H1 (cell line): ENCODE data around the gene RTN3. TPM values are rescaled to one million over a fixed set of nuclear protein-coding genes. Genes with fewer than 3 reads are reported as not detected.

Experiments used
- ASH2L ChIP-seq: fragments of 200-600, 300-600 bp; sonication (generic); IDR thresholded peaks from one replicate; pipeline ENCODE4 v1.7.1; 2017; ENCODE audit warnings: low read length
- FOSL1 ChIP-seq: IDR thresholded peaks from 2 replicates; pipeline ENCODE4 v1.6.1; 2011; ENCODE audit warnings: mild to moderate bottlenecking, low read depth, low read length, moderate library complexity; ENCODE audit not compliant: insufficient read depth
- HDAC2 ChIP-seq, 2 experiments: fragments of 300-600 bp in 1 of 2; sonication (generic) in 1 of 2; IDR thresholded peaks; 2 replicates each; pipeline ENCODE4 v1.6.1; 2011 to 2012; ENCODE audit warnings: low read depth in 2 of 2, low read length in 2 of 2, mild to moderate bottlenecking in 2 of 2, moderate library complexity in 2 of 2, borderline replicate concordance in 1 of 2, inconsistent platforms in 1 of 2
- RFX5 ChIP-seq: IDR thresholded peaks from 2 replicates; pipeline ENCODE4 v1.6.1; 2011; ENCODE audit warnings: low read depth, low read length, improper control_type of control experiment, borderline replicate concordance
- polyA plus RNA-seq, 7 experiments: library from polyadenylated mRNA; depleted of rRNA in 3 of 7; stranded (reverse) in 5 of 7; unstranded in 2 of 7; fragments of >200 nt in 5 of 7; fragments of 200-250 nt in 2 of 7; gene quantifications; 1 replicate in 5 of 7; 2 replicates in 1 of 7; 4 replicates in 1 of 7; pipeline versions ENCODE4 v1.2.1 to v1.2.3, GENCODE V29; 2011 to 2013; ENCODE audit warnings: missing spikeins in 2 of 7, mixed read lengths in 2 of 7
- total RNA-seq: library from RNA; stranded (reverse); fragmentation: NEBNext Ultra II Directional; extraction: Animal tissue kit (Norgen Biotek cat#: 25700); gene quantifications from 2 replicates; pipeline ENCODE4 v1.2.1, GENCODE V29; 2021

Gene RTN3
- total and polyA plus RNA-seq, 2 of the 8 experiments (the other 6 are each of a cell fraction or from before 2014, with no cell fraction given), result 160 to 203 TPM

DNA sequence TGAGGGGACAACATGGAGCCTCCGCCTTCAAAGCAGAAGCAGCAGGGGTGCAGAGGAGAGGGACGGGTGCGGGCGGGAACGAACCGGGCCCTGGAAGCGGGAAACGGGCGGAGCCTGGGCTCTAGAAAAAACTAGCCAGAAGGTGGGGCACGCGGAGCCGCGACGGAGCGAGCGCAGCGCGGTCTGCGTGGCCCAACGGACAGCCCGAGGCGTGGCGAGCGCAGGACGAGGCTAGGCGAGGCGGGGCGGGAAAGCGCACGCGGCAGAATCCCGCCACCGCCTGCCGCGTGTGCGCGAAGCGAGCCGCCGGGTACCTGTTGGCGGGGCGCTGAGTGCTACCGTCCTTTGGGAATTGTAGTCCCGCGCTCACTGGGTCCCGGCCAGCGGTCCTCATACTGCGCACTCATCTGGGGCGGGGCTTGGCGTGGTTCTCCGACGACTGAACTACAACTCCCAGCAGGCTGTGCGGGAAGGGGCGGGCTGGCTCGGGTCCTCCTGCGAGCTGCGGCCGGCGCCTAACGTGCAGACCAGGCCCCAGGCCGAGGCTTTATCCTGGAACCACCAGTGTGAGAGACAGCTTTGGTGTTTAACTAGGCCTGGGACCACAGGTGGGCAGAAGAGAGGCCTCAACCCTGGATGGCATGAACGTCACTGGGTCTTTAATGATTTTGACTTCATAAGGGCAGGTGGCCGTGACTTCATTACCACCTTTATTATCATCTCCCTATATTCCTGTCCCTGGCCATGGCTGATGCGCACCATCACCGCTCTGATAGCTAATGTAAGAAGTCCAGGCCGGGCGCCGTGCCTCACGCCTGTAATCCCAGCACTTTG lies 9.8 kb upstream of the RTN3 start, which contains the start of gene ATL3 (continued):
- TF ChIP-seq RFX5, result no peak
- TF ChIP-seq HDAC2 (IDR thresholded peaks at IDR 0.05; ENCODE audit: borderline replicate concordance in 1 of 2, low read depth in 2 of 2, low read length in 2 of 2), result peak in 1 of 2 experiments; percentile 90; a peak in 1 of 4 replicates
- TF ChIP-seq FOSL1, result no peak
- TF ChIP-seq ASH2L, result peak; percentile 62
